Gastrocnemius medialis (tissue), 4 donors: ENCODE results near the gene NFKBIE. TPM values are rescaled to one million over a fixed set of nuclear protein-coding genes. Genes with fewer than 3 reads are reported as not detected.

Experiments
- ATAC-seq, 2 donors: fragments of 150-250 bp; one replicate each; pipeline ENCODE4 v1.9.1; 2016
- DNase-seq, 2 donors: peaks; one replicate each; pipeline ENCODE4 v3.0.0-alpha.2; 2019
- H3K27ac ChIP-seq, 4 donors: fragments of 200-600 bp; sonication (generic); 1 replicate in 1 of 4; 2 replicates in 3 of 4; pipeline ENCODE4 v1.5.1; 2016 to 2018; ENCODE audit warnings: mild to moderate bottlenecking in 2 of 4, moderate library complexity in 1 of 4
- H3K27me3 ChIP-seq, 3 donors: fragments of 200-600 bp; sonication (generic) in 2 of 3; 1 replicate in 1 of 3; 2 replicates in 2 of 3; pipeline versions ENCODE4 v1.5.1 to v1.6.0; 2016 to 2019; ENCODE audit warnings: mild to moderate bottlenecking in 1 of 3, moderate library complexity in 1 of 3
- H3K36me3 ChIP-seq, 2 donors: fragments of 200-600 bp; sonication (generic) in 1 of 2; one replicate each; pipeline ENCODE4 v1.5.1; 2017 to 2018
- H3K4me1 ChIP-seq, 2 donors: fragments of 200-600 bp; sonication (generic) in 1 of 2; one replicate each; pipeline ENCODE4 v1.5.1; 2016 to 2017; ENCODE audit warnings: mild to moderate bottlenecking in 2 of 2
- H3K4me3 ChIP-seq, 4 donors: fragments of 200-600 bp; sonication (generic) in 3 of 4; 1 replicate in 1 of 4; 2 replicates in 3 of 4; pipeline ENCODE4 v1.5.1; 2016 to 2019; ENCODE audit warnings: mild to moderate bottlenecking in 2 of 4
- H3K9me3 ChIP-seq, 3 donors: fragments of 200-600 bp; sonication (generic) in 2 of 3; 1 replicate in 1 of 3; 2 replicates in 2 of 3; pipeline ENCODE4 v1.5.1; 2016 to 2019
- POLR2A ChIP-seq, 2 donors: fragments of 450-650 bp; IDR thresholded peaks; one replicate each; pipeline ENCODE4 v1.6.1; 2017; ENCODE audit warnings: antibody characterized with exemption in 2 of 2, mild to moderate bottlenecking in 2 of 2, moderate library complexity in 2 of 2
- in situ Hi-C, 4 donors: fragments of 200-750 bp; cut with MboI; loops; one replicate each; pipeline versions ENCODE4 v1.15.0 to v1.8.0; 2017; ENCODE audit warnings: low sequenced_read_pairs in 4 of 4
- intact Hi-C: fragments of 100-400 bp; cut with DNase I; formaldehyde crosslinking; loops from one replicate; pipeline ENCODE4 v1.15.1; 2023; ENCODE audit warnings: low total_unique reads
- total RNA-seq, 4 donors: library from RNA; depleted of rRNA; stranded (reverse); fragments of >200 nt; gene quantifications; one replicate each; pipeline versions ENCODE4 v1.1.0 to v1.2.3, GENCODE V29; 2016
- TF ChIP-seq, protein P1 (sequence below), 5 experiments: fragments of 450-650 bp in 3 of 5; fragments of 200-600 bp in 2 of 5; sonication (generic) in 2 of 5; IDR thresholded peaks in 4 of 5; conservative IDR thresholded peaks in 1 of 5; 1 replicate in 4 of 5; 2 replicates in 1 of 5; pipeline ENCODE4 v1.5.1; 2016 to 2019; ENCODE audit warnings: antibody characterized with exemption in 5 of 5, mild to moderate bottlenecking in 3 of 5, moderate library complexity in 3 of 5

NFKBIE gene
- total RNA-seq, 4 donors from 2014 or later = 4.1 to 11.1 (median 10.0) TPM

GRCh38 chr6:44245912-44246662, 19.3 kb downstream of the NFKBIE start:
- ATAC-seq = peak; percentile 57 to 59
- H3K4me3 ChIP-seq = peak overlapping the region; percentile 78 to 98 (median 88)
- in situ Hi-C loops (loop anchor here in 1 of 4 donors (25.0 kb wide), 1 partner anchor 134 kb away; no protein-coding TSS in a partner anchor), intact Hi-C loops (loop anchor here (1.0 to 5.0 kb wide), 5 partner anchors 23 to 1073 kb away; partner anchors contain the start of genes GTPBP2, MRPL14, SLC29A1 and TMEM63B)
- peak; percentile 81 to 89 for DNase-seq
- H3K4me1 ChIP-seq = peaks cover 25 to 27% of the 10 kb centered on the region in 2 donors
- H3K27ac ChIP-seq = peak overlapping the region; percentile 93 to 99 (median 98)
- H3K9me3 ChIP-seq = no peaks in the 10 kb centered on the region
- H3K36me3 ChIP-seq = peaks cover 0 to 26% of the 10 kb centered on the region in 2 donors
- no peak for TF ChIP-seq POLR2A (IDR thresholded peaks at IDR 0.05)
- TF ChIP-seq, protein P1, sequence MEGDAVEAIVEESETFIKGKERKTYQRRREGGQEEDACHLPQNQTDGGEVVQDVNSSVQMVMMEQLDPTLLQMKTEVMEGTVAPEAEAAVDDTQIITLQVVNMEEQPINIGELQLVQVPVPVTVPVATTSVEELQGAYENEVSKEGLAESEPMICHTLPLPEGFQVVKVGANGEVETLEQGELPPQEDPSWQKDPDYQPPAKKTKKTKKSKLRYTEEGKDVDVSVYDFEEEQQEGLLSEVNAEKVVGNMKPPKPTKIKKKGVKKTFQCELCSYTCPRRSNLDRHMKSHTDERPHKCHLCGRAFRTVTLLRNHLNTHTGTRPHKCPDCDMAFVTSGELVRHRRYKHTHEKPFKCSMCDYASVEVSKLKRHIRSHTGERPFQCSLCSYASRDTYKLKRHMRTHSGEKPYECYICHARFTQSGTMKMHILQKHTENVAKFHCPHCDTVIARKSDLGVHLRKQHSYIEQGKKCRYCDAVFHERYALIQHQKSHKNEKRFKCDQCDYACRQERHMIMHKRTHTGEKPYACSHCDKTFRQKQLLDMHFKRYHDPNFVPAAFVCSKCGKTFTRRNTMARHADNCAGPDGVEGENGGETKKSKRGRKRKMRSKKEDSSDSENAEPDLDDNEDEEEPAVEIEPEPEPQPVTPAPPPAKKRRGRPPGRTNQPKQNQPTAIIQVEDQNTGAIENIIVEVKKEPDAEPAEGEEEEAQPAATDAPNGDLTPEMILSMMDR (IDR thresholded peaks at IDR 0.05 in 4 of 5, conservative IDR thresholded peaks at IDR 0.05 in 1 of 5) = peak in 2 of 5 experiments; percentile 28 to 39
- no peaks in the 10 kb centered on the region for H3K27me3 ChIP-seq

GRCh38 chr6:44245391-44245911, 19.9 kb downstream of the NFKBIE start:
- H3K4me3 ChIP-seq = peak overlapping the region; percentile 78 to 98 (median 88)
- in situ Hi-C loops = loop anchor here in 1 of 4 donors (25.0 kb wide), 1 partner anchor 133 kb away; no protein-coding TSS in a partner anchor

DNA sequence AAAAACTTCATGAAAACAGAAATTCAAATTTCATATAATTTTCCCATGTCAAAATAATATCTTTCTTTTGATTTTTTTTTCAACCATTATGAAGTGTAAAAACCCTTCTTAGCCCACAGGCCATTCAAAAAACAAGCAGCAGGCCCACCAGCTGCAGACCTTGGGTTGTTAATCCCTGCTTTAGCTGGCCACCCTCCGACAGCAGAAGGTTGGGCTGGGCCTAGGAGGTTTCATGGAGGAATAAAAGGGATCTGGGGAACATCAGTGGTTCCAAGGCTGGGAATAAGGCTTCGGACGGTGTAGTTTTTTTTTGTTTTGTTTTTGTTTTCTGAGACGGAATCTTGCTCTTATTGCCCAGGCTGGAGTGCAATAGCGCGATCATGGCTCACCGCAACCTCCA, 22.0 kb downstream of the NFKBIE start:
- in situ Hi-C loops (loop anchor here in 1 of 4 donors (25.0 kb wide), 1 partner anchor 131 kb away; no protein-coding TSS in a partner anchor), intact Hi-C loops (no loop called here)
- no peak overlapping the region for H3K27ac ChIP-seq
- TF ChIP-seq POLR2A (IDR thresholded peaks at IDR 0.05) = no peak
- TF ChIP-seq, protein P1 (IDR thresholded peaks at IDR 0.05 in 4 of 5, conservative IDR thresholded peaks at IDR 0.05 in 1 of 5) = no peak
- H3K36me3 ChIP-seq = no peaks in the 10 kb centered on the region
- no peaks in the 10 kb centered on the region for H3K27me3 ChIP-seq
- H3K9me3 ChIP-seq = no peaks in the 10 kb centered on the region
- H3K4me1 ChIP-seq = peaks cover 4 to 9% of the 10 kb centered on the region in 2 donors
- ATAC-seq = no peak
- H3K4me3 ChIP-seq = no peak overlapping the region
- no peak for DNase-seq

More at GRCh38 chr6:44245391-44245911, 19.9 kb downstream of the NFKBIE start:
- peaks cover 0 to 19% of the 10 kb centered on the region in 2 donors for H3K36me3 ChIP-seq
- no peak for DNase-seq
- ATAC-seq = no peak
- H3K9me3 ChIP-seq = no peaks in the 10 kb centered on the region
- no peaks in the 10 kb centered on the region for H3K27me3 ChIP-seq
- no peak for TF ChIP-seq POLR2A (IDR thresholded peaks at IDR 0.05)
- TF ChIP-seq, protein P1 (IDR thresholded peaks at IDR 0.05 in 4 of 5, conservative IDR thresholded peaks at IDR 0.05 in 1 of 5) = no peak
- peaks cover 22 to 24% of the 10 kb centered on the region in 2 donors for H3K4me1 ChIP-seq
- peak overlapping the region; percentile 93 to 99 (median 98) for H3K27ac ChIP-seq
- intact Hi-C loops = loop anchor here (5.0 kb wide), 3 partner anchors 118 to 618 kb away; partner anchors contain the start of genes GTPBP2, MRPL14, TMEM63B and VEGFA

DNA sequence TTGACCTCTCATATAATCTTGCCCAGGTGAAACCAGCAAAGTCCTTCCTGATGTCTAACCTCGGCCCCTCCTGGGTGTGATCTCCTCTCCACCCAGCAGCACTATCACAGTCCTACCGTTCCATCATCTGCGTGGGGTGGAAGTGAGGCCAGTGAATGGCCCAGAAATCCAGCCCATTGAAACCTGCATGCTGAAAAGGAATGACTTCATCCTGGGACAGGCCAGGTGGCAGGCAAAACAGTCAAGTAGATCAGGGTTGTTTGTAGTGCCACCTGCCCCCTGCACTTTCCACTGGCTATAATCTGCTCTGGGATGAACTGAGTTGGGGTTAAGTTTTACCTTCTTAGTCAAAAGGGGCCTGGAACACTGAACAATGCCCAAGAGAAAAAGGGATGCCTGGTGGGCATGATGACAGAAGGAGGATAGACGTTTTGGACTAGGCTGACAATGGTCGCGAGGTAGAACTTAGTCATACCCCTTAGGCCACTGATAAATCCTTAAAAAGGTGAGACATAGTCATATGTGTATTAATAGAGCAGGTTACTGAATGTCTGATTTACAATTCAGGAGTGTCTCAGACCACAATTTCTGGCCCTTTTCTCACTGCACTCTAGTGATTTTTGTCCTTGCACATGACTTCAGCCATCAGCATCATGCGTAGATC, 26.5 kb downstream of the NFKBIE start:
- in situ Hi-C loops (loop anchor here in 3 of 4 donors (5.0 to 25.0 kb wide), 3 partner anchors 64 to 127 kb away; no protein-coding TSS in a partner anchor), intact Hi-C loops (loop anchor here (1.0 to 5.0 kb wide), 2 partner anchors 67 to 132 kb away; no protein-coding TSS in a partner anchor)
- Histone ChIP-seq H3K27ac (peak overlapping the region; percentile 95 to 99 (median 98)), H3K9me3 (no peaks in the 10 kb centered on the region), H3K27me3 (no peaks in the 10 kb centered on the region), H3K4me3 (no peak overlapping the region), H3K36me3 (no peaks in the 10 kb centered on the region), H3K4me1 (peaks cover 26 to 33% of the 10 kb centered on the region in 2 donors)
- no peak for DNase-seq
- ATAC-seq = no peak
- no peak for TF ChIP-seq POLR2A (IDR thresholded peaks at IDR 0.05)
- TF ChIP-seq, protein P1 (IDR thresholded peaks at IDR 0.05 in 4 of 5, conservative IDR thresholded peaks at IDR 0.05 in 1 of 5) = no peak
